ENCODE data around the gene PRR12.
A peak's percentile ranks its signal among the peaks of the same experiment; 100 is the strongest.

DNA sequence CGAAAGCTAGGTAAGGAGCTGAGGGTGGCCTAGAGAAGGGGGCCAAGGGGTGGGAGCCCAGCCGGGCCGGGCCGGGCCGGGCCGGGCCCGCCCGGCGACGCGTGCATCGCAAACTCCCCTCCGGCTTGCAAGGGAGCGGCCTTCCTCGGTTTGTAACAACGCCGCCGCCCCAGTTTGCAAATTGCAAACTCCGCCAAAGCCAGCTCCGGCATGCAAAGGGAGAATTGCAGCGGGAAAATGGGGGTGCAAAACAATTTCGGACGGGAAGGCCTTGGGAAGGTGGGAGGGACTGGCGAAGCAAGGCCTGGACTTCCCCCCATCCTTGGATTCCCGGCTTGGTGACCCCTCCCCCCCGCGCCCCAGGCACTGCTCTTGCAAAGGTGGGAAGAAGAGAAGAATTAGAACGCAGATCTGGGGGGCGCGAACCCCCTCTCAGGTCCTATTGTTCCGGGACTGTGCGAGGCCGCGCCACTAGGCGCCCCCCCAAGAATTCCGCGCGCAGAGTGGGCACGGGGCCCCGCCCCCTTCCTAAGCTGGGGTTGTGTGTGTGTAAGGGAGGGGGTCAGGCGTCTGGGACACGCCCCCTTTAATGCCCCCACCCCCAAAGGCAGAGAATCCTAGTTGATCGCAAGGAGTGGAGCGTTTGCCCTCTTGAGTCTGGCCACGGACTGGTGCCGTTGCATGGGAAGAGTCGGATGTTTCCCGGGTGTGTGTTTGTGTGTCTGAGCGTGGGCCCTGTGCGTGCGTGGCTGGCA lies 926 bp downstream of the PRR12 start:
- TF ChIP-seq, protein P1, sequence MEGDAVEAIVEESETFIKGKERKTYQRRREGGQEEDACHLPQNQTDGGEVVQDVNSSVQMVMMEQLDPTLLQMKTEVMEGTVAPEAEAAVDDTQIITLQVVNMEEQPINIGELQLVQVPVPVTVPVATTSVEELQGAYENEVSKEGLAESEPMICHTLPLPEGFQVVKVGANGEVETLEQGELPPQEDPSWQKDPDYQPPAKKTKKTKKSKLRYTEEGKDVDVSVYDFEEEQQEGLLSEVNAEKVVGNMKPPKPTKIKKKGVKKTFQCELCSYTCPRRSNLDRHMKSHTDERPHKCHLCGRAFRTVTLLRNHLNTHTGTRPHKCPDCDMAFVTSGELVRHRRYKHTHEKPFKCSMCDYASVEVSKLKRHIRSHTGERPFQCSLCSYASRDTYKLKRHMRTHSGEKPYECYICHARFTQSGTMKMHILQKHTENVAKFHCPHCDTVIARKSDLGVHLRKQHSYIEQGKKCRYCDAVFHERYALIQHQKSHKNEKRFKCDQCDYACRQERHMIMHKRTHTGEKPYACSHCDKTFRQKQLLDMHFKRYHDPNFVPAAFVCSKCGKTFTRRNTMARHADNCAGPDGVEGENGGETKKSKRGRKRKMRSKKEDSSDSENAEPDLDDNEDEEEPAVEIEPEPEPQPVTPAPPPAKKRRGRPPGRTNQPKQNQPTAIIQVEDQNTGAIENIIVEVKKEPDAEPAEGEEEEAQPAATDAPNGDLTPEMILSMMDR (IDR thresholded peaks at IDR 0.05; ENCODE audit: low read depth, low read length, poor library complexity, severe bottlenecking), result peak; percentile 16
- no peak for TF ChIP-seq EZH2phosphoT487 (IDR thresholded peaks at IDR 0.05; ENCODE audit: borderline replicate concordance, low read length)
